H1 (cell line): Measurements from ENCODE around the gene SLC23A2. TPM values are rescaled to one million over a fixed set of nuclear protein-coding genes. Genes with fewer than 3 reads are reported as not detected.

ENCODE experiments used
- polyA plus RNA-seq, 7 experiments: library from polyadenylated mRNA; depleted of rRNA in 3 of 7; stranded (reverse) in 5 of 7; unstranded in 2 of 7; fragments of >200 nt in 5 of 7; fragments of 200-250 nt in 2 of 7; gene quantifications; 1 replicate in 5 of 7; 2 replicates in 1 of 7; 4 replicates in 1 of 7; pipeline versions ENCODE4 v1.2.1 to v1.2.3, GENCODE V29; 2011 to 2013; ENCODE audit warnings: missing spikeins in 2 of 7, mixed read lengths in 2 of 7
- total RNA-seq: library from RNA; stranded (reverse); fragmentation: NEBNext Ultra II Directional; extraction: Animal tissue kit (Norgen Biotek cat#: 25700); gene quantifications from 2 replicates; pipeline ENCODE4 v1.2.1, GENCODE V29; 2021
- TF ChIP-seq, protein P1 (sequence below): IDR thresholded peaks from 2 replicates; pipeline ENCODE4 v1.6.1; 2012; ENCODE audit warnings: inconsistent platforms
- TF ChIP-seq, protein P2 (sequence below): IDR thresholded peaks from 2 replicates; pipeline ENCODE4 v1.6.1; 2012; ENCODE audit warnings: inconsistent platforms

Gene SLC23A2
- total and polyA plus RNA-seq, 2 of the 8 experiments (the other 6 are each of a cell fraction or from before 2014, with no cell fraction given), result 17.0 to 18.6 TPM

DNA sequence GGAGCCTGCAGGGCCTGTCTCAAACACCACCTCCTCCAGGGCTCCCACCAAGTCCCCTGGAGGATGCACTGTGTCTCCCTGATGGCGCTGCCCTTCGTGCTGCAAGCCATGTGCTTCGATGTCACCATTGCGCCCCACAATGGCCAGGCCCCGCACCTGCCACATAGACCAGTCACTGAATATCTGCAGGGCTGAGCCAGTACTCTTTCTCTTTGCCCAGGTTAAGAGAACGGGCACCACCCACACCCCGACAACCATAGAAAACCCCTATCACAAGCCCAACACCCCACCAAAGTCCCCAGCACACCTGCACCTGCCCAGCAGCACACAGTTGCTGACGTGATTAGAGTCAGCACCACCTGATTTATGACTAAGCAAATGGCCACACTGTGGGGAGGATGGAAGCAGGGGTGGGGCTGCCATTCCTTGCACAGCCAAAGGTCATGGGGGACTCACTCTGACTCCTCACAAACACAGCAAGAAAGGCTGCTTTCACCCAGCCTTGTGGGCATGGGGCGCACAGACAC lies 104.3 kb downstream of the SLC23A2 start (continued):
- TF ChIP-seq, protein P1, sequence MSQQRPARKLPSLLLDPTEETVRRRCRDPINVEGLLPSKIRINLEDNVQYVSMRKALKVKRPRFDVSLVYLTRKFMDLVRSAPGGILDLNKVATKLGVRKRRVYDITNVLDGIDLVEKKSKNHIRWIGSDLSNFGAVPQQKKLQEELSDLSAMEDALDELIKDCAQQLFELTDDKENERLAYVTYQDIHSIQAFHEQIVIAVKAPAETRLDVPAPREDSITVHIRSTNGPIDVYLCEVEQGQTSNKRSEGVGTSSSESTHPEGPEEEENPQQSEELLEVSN, result peak; percentile 88
- TF ChIP-seq, protein P2, sequence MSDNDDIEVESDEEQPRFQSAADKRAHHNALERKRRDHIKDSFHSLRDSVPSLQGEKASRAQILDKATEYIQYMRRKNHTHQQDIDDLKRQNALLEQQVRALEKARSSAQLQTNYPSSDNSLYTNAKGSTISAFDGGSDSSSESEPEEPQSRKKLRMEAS, result peak; percentile 99
